HG03135 (cell line): ENCODE results near the gene MZT2B.
"Not testable (repeated sequence)": the region's sequence is repeated elsewhere in the genome, so short reads cannot be mapped to it uniquely, and the experiment has no call there.

Experiments used
- ATAC-seq: cut with Tn5 transposase; IDR thresholded peaks from one replicate; pipeline ENCODE4 v1.9.1; 2021; ENCODE audit warnings: mild to moderate bottlenecking, moderate library complexity; ENCODE audit not compliant: unreplicated experiment

The MZT2B gene

DNA sequence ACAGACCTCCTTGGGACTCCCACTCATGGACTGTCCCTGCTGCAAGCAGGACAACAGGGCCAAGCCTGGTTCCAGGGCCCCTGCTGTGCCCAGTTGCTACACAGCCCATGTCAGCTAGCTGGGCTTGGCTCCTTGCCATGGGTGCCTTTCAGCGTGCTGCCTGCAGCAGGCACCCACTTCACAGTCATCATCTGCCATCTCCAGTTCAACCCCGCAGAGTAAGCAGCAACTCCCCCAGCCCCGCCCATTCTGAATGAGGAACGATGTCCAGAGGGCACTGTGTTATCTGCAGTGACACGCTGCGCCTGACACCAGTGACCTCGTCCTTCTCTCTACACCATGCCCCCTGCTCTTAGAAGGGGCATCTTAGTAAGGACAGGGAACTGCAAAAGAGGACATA, 20.5 kb downstream of the MZT2B start:
- not testable (repeated sequence) for ATAC-seq

DNA sequence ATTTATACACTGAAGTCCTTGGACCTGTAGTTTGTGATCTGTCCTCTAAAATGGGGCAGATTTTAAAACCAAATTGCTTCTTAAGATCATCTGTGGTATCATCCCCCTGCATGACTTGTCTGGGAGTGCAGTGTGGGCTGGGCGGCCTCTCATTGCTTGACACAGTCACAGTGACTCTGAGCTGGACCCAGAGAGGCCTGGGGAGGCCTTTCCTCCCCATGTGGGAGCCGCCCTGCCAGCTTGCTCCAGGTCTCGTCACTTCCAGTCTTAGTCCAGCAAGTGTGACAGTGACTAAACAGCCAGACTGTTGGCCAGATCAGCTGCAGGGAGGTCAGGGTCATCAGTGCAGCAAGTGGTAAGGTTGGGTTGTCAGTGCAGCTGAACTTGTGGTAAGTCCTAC, 21.1 kb downstream of the MZT2B start:
- not testable (repeated sequence) for ATAC-seq

GRCh38 chr2:130207051-130207450, 25.0 kb downstream of the MZT2B start:
- not testable (repeated sequence) for ATAC-seq

DNA sequence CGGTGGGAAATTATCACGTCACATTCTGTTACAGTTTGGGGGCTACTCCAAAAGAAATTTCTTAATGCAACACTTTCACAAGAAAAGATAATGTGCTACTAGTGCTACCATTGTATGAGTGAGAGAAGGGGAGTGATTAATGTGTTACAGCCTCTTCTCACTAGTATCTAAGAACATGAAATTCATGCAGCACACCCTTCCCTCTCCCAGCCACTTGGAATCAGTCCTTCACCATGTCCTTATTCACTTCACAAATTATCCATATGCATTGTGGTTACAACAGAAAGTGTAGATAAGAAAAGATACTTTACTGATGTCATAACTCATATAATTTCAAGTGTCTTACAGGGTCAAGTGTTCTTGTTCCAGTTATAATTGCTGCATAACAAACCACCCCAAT, 37.1 kb downstream of the MZT2B start:
- ATAC-seq = not testable (repeated sequence)

GRCh38 chr2:130220505-130220904, 38.4 kb downstream of the MZT2B start:
- ATAC-seq = not testable (repeated sequence)

GRCh38 chr2:130222523-130222922, 40.5 kb downstream of the MZT2B start:
- ATAC-seq = not testable (repeated sequence)

DNA sequence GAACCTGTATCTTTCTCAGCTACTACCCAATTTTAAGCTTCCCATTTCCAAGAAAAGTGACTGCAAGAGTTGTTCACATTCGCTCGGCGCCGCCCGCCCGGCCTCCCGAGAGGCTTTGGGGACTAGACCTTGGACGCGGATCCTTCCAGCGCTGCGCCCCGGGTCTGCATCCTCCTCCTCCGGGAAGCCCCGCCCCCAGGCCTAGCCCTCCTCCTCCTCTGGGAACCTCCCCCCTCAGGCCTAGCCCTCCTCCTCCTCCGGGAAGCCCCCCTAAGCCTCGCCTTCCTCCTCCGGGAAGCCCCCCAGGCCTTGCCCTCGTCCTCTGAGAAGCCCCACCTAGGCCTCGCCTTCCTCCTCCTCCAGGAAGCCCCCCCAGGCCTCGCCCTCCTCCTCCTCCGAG, 45.9 kb downstream of the MZT2B start:
- ATAC-seq = not testable (repeated sequence)

GRCh38 chr2:130228467-130229160, 46.6 kb downstream of the MZT2B start:
- not testable (repeated sequence) for ATAC-seq

GRCh38 chr2:130229161-130229510, 47.1 kb downstream of the MZT2B start:
- not testable (repeated sequence) for ATAC-seq

DNA sequence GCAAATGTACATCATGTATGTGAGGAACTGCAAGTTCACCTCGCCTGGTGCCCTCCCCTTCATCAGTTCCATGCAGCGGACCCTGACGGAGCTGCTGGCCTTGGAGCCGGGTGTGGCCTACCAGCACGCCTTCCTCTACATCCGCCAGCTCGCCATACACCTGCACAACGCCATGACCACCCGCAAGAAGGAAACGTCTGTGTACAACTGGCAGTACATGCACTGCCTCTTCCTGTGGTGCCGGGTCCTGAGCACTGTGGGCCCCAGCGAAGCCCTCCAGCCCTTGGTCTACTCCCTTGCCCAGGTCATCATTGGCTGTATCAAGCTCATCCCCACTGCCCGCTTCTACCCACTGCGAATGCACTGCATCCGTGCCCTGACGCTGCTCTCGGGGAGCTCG, 48.3 kb downstream of the MZT2B start:
- not testable (repeated sequence) for ATAC-seq

DNA sequence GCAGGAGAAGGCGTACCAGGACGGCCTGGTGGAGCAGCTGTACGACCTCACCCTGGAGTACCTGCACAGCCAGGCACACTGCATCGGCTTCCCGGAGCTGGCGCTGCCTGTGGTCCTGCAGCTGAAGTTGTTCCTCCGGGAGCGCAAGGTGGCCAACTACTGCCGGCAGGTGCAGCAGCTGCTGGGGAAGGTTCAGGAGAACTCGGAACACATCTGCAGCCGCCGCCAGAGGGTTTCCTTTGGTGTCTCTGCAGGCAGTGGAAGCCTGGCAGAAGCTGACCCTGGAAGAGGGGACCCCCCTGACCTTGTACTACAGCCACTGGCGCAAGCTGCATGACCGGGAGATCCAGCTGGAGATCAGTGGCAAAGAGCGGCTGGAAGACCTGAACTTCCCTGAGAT, 48.8 kb downstream of the MZT2B start:
- not testable (repeated sequence) for ATAC-seq

GRCh38 chr2:130231656-130232055, 49.6 kb downstream of the MZT2B start:
- ATAC-seq = no peak

GRCh38 chr2:130233066-130233465, 51.0 kb downstream of the MZT2B start:
- ATAC-seq = not testable (repeated sequence)

GRCh38 chr2:130239581-130239980, 57.5 kb downstream of the MZT2B start:
- ATAC-seq = not testable (repeated sequence)
